Medulla oblongata (tissue), 1 donor: ENCODE data around the gene OAT.

ENCODE experiments used
- DNase-seq: peaks from one replicate; pipeline ENCODE4 v3.0.0-alpha.2; 2015; ENCODE audit errors: extremely low spot score

OAT gene

DNA sequence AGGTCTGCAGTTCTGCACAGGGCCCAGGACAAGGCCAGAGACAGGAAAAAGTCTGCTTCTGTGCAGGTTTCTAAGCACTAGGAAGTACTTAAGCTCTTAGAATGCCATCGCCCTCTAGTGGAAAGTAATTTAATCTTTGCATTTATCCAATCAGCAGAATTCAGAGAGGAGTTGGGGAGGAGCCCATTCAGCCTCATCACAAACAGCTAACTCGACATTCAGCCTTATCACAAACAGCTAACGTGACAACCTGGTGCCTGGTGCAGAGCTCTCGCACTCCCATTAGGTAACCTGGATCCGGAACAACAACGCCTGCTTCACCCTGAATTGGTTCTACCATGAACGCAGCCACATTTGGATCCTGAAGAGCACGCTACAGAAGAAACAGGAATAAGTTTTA lies 15.2 kb downstream of the OAT start:
- DNase-seq = peak; percentile 85

DNA sequence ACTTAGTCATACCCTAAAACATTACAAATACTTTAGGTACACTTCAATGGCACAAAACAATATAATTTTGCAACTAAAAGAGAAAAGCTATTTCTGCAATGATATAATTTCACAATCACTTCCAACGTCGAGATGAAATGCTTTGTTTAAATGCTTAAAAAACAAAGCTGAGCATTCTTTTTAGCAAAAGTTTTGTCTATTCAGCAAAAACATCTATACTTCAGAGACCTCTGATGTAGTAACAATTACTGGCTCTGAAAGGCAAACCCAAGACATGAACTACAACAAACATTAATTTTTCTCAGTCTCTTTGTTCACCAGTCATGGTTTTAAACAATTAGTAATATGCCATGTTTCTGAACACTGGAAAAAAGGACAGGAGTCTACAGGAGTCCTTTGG lies 16.4 kb downstream of the OAT start:
- DNase-seq = no peak

GRCh38 chr10:124401633-124402032 lies 17.1 kb downstream of the OAT start:
- DNase-seq = no peak

DNA sequence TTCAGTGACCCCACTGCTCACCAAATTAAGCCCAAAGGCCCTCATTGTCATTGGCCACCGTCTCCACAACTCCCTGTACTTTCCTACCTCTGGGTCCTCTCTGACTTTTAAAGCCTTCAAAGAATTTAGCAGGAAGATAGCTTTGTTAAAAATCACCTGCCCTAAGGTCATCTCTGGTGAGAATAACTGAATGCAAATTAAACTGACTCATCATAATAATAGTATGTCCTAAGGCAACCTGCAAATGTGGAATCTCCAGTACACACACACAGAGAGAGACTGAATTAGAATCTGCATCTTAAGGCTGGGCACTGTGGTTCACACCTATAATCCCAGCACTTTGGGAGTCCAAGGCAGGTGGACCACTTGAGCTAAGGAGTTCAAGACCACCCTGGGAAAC lies 24.1 kb downstream of the OAT start:
- DNase-seq = no peak

DNA sequence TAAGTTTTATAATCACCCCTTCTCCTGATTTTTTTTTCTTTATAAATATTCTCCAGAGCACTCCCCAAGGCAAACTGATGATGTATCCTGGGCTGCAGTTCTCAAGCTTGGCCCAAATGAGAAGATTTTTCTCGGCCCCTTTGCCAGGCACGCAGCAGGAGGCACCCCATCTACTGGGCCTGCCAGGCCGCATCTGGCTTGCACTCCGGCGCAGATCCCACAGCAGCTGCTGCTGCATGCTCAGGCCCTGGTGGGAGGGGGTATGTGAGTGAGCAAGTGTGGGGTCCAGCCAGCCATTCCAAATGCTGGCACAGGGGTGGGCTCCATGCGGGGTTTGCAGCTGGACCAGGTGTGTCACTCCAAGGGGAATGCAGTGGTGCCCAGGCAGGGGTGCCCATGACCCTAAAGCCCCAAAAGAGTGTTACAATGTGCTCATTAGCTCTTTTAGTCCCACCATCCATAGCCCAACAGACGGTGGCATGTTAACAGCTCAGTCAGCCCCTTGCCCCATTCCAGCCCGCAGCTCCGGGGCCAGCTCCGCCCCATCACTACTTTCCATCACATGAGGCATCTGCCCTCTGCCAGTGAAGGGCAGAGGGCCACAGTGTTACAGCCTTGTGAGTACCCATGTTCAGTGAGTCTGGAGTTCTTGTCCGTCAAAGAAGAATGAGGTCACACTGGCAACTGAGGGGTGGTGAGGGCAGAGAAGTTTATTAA lies 25.9 kb downstream of the OAT start:
- no peak for DNase-seq

DNA sequence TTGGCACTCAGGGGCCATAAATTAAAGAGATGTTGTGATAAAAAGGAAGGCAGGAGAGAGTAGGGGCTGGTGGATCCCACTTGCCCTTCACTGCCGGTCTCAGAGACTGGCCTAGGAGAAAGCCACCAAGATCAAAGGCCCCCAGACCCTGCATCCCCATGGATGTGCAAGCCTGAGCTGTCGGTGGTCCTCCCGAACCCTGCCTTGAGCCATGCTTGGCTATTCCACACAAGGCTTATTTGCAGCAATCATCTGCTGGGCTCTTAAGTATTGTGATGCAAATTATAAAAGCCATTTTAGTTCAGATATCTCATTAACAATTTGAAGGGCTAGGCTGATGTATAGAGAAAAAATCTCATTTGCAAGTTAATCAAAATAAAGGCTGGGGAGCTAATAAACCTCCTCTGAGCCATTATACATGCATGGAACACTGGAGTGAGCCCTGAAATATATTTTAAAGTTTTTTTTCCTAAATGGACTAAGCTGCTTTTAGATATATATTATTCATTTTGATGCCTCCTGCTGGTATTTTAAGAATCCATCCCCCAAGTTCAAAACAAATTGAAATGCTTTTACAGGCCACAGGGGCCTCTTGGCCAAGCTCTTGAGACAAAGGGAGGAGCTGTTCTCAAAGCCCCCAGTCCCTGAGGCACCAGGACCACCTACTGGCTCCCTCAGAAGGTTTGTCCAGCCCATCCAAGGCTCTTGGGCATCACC lies 28.1 kb downstream of the OAT start:
- no peak for DNase-seq

- no peak for DNase-seq
These were observed 28.9 kb downstream of the OAT start for GRCh38 chr10:124389613-124390361.

DNA sequence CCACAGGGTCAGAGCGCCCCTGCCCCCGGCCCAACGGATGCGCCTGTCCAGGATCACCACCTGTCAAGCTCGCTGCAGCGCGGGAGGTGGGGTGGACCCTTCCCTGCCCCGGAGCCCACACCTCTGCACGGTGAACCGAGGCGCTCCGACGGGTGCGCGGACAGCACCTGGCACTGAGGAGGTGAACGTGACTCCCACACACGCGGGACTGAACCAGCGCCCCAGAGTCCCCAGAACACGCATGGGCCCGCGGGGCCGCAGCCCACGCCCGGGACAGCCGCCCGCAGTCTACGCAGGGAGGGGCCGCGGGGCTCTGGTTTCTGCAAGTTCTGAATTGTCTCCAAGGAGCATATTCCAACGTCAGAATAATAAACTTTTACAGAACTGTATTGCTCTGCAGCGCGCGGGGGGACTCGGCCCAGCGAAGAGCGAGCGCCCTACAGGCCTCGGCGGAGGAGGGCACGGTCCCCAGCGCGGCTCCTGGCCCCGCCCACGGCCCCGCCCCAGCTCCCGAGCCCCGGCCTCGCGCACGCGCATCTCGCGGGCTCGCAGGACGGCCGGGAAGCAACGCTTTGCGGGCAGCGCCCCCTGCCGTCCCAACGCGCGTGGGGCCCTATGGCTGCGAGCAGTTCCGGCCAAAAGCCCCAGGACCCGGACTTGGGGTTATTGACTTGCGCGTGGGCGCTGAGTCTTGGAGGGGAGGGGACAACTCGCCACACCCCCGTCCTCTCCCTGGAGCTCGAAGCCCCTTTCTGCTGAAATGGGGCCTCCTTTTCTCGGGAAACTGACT lies 29.7 kb downstream of the OAT start:
- peak; percentile 91 for DNase-seq

DNA sequence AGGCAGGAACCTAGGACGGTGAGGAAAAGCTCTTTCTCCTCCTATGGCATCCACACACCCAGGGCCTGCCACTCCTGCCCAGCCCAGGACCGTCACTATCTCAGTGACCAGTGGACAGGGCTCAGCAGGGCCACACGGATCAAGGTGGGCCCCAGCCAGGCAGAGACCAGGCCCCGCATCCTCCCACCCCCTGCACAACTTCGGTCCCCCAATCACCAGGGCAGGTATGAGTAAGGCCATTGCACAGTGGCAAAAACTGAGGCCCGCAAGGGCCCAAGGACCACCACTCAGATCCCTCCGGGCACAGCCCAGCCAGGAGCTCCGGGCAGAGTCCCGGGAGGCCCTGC lies 30.3 kb downstream of the OAT start:
- no peak for DNase-seq

- no peak for DNase-seq
These were observed 31.4 kb downstream of the OAT start for GRCh38 chr10:124387078-124387874.

DNA sequence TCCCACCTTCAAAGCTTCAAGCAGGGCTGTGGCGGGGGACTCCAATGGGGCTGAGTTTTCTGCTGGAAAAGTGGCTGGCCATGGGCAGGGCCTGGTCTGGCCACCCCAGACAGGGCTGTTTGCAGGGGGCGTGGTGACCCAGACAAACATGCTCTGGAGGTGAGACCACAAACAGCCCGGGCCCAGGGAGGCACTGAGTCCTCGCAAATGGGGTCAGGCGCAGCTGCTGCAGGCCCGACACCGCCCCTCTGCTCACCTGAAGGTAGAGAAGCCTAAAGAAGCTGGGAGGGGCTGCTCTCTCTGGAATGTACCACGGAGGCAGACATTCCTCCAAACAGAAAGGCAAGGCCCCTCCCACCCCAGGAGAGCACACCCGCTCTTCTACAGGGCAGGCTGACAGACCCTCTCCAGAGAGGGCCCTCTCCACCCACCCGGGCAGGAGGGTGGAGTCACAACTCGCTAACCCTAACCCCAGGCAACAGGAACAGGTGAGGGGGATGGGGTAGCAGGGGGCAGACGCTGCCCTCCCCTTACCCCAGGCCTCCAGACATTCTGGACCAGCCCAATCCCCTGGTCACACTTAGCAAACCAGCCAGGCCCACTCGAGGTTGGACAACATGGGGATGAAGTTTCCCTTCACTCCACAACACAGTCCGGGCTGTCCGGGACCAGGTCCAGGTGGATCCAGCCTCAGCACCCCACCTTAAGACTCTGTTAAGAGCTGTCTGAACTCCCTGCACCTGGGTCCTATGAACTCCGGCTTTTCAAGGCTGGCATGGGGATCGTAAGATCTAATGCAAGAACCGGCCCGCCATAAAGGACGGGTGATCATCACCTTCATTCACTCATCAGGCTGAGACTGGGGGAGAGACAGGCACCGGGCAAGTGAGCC lies 32.3 kb downstream of the OAT start:
- no peak for DNase-seq

DNA sequence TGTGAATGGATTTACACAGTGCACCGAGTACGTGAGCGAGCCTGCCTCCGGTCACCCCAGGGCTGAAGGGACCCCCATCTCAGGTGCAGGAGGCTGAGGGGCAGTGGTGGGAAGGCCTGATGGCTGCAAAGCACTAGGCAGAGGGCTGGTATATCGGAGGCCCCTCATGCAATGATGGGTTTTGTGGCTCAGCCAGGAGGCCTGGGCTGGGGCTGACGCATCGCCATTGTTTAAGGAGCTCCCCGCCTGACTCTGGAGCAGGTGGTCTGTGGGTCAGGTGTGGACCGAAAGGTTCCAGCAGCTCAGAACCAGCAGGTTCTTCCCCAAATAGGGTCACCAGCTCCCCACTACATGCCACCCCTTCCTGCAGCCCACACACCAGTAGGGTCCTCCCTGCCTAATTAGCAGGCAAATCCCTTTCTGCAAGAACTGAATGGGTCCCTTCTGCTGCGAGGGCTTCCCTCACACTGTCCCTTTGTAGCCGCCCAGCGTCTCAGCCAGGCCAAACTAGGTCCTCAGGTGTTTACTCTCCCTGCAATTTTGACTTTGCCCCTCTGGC lies 33.0 kb downstream of the OAT start:
- no peak for DNase-seq

DNA sequence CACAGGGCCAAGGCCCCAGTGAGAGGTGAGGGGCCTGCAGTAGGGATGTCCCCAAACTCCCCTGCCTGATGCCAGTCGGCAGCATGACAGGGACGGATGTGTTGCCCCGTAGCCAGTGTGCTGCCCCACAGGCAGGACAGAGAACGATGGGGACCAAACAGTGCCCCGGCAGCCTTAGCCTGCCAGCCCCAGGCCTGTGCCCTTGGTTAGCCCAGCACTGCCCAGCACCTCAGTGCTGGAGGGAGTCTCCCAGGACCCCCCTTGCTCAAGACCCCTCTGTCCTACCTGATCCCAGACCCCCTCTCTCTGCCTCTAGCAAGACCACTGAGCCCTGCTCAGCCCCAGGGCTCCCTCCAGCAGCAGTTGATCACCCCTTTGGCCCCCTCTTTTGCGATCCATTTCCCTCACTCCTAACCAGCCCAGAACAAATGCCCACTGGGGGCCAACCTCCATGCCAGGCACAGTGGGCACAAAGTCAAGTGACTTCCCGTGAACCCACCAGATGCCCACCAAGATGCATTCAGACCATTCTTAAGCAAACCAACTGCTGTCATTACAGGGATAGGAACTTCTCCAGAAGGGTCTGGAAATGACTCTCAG lies 34.0 kb downstream of the OAT start:
- no peak for DNase-seq

GRCh38 chr10:124384172-124384571 lies 34.6 kb downstream of the OAT start:
- no peak for DNase-seq

DNA sequence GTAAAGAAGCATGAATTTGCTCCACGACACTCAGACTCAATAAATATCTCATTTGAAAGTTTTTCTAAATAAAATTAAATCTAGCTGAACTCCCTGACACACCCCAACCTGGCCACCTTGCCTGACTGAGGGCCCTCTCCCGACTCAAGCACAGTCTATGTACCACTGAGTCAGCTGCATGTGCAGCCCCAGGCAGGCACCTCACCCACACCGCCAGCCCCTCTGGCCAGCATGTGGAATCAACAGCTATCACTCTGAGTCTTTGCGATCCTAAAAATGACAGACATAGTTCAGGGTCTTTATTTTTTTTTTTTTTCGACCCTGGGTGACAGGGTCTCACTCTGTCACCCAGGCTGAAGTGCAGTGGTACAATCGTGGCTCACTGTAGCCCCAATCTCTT lies 35.2 kb downstream of the OAT start:
- DNase-seq = no peak

- DNase-seq = no peak
These were observed 37.6 kb downstream of the OAT start for GRCh38 chr10:124381011-124381611.

DNA sequence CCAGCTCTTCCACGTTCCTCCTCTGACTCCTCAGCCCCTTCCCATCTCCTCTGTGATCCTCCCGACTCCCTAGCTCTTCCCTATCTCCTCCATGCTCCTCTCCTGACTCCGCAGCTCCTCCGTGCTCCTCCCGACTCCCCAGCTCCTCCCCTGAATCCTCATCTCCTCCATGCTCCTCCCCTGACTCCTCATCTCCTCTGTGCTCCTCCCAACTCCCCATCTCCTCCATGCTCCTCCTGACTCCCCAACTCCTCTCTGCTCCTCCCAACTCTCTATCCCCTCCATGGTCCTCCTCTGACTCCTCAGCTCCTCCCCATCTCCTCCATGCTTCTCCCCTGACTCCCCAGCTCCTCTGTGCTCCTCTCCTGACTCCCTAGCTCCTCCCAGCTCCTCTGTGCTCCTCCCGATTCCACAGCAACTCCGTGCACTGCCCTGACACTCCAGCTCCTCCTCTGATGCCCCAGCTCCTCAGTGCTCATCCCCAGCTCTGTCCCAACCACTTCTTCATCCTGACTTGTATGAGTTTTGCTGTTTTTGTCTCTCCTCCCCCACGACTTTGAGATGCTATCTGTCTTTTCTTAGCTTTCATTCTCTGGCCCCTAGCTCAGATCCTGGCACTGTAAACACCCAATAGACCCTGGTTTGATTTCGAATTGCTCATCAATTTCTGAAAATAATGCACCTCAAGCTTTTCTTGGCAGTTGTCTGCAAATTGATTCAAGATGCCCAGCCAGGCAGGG lies 38.3 kb downstream of the OAT start:
- no peak for DNase-seq

DNA sequence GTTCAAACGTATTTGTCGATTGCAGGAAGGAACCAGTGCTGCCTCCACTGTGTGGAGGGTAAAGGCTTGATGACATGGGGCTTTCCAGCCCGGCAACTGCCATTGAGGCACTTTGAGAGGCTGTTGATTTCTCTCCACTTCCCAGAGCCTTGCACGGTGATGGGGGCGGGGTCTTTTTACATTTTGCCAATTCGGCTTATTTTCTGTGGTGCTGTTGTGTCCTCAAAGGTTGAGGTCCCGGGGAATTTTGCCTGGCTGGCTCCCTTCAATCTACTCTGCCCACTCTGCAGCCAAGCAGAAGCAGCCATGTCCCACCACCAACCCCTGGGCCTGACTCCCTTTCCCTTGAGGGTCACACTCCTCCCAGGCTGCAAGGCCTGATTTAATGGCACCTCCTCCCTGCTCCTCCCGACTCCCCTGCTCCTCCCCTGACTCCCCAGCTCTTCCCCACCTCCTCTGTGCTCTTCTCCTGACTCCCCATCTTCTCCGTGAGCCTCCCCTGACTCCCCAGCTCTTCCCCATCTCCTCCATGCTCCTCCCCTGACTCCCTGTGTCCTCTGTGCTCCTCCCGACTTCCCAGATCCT lies 39.0 kb downstream of the OAT start:
- no peak for DNase-seq
